Uterus (tissue), 4 donors: Measurements from ENCODE around the gene DCUN1D2. TPM values are rescaled to one million over a fixed set of nuclear protein-coding genes. Genes with fewer than 3 reads are reported as not detected.

Source experiments
- DNase-seq, 2 donors: peaks; one replicate each; pipeline ENCODE4 v3.0.0-alpha.2; 2019 to 2020
- H3K27ac ChIP-seq, 2 donors: fragments of 200-600 bp; sonication (generic); 1 replicate in 1 of 2; 2 replicates in 1 of 2; pipeline ENCODE4 v1.5.1; 2016 to 2018
- H3K27me3 ChIP-seq, 2 donors: fragments of 200-600 bp; sonication (generic); one replicate each; pipeline ENCODE4 v1.5.1; 2018 to 2019; ENCODE audit warnings: control low read depth in 1 of 2
- H3K36me3 ChIP-seq, 2 donors: fragments of 200-600 bp; sonication (generic); one replicate each; pipeline ENCODE4 v1.5.1; 2019; ENCODE audit warnings: control low read depth in 1 of 2
- H3K4me1 ChIP-seq, 2 donors: fragments of 200-600 bp; sonication (generic); one replicate each; pipeline ENCODE4 v1.5.1; 2018 to 2019; ENCODE audit warnings: control low read depth in 1 of 2
- H3K4me3 ChIP-seq, 2 donors: fragments of 200-600 bp; sonication (generic); 1 replicate in 1 of 2; 2 replicates in 1 of 2; pipeline ENCODE4 v1.5.1; 2018 to 2019; ENCODE audit warnings: mild to moderate bottlenecking in 1 of 2
- H3K9me3 ChIP-seq, 2 donors: fragments of 200-600 bp; sonication (generic); one replicate each; pipeline ENCODE4 v1.5.1; 2019; ENCODE audit warnings: control low read depth in 1 of 2
- CTCF ChIP-seq, 4 experiments: fragments of 200-600 bp in 2 of 4; fragments of 450-650 bp in 2 of 4; sonication (generic) in 2 of 4; IDR thresholded peaks; one replicate each; pipeline ENCODE4 v1.5.1; 2016 to 2019; ENCODE audit warnings: antibody characterized with exemption in 4 of 4, mild to moderate bottlenecking in 2 of 4, moderate library complexity in 1 of 4
- POLR2A ChIP-seq, 2 donors: fragments of 450-650 bp; IDR thresholded peaks; one replicate each; pipeline ENCODE4 v1.6.1; 2016; ENCODE audit warnings: antibody characterized with exemption in 2 of 2, mild to moderate bottlenecking in 1 of 2, moderate library complexity in 1 of 2
- intact Hi-C: fragments of 100-400 bp; cut with DNase I; formaldehyde crosslinking; loops from one replicate; pipeline ENCODE4 v1.15.1; 2023; ENCODE audit warnings: low total_unique reads
- total RNA-seq, 4 donors: library from RNA; depleted of rRNA in 3 of 4; stranded (reverse); fragments of >200 nt in 3 of 4; gene quantifications; one replicate each; pipeline versions ENCODE4 v1.1.0 to v1.2.4, GENCODE V29; 2014 to 2023
- donor health status: DM: yes; HTN: yes; CAD: no.

DCUN1D2 gene
- total RNA-seq, 4 donors from 2014 or later, result 7.7 to 68.2 (median 29.3) TPM

- TF ChIP-seq CTCF (IDR thresholded peaks at IDR 0.05) (no peak), POLR2A (IDR thresholded peaks at IDR 0.05) (no peak)
- Histone ChIP-seq H3K4me1 (no peaks in the 10 kb centered on the region), H3K4me3 (no peak overlapping the region), H3K36me3 (no peaks in the 10 kb centered on the region), H3K27ac (no peak overlapping the region), H3K9me3 (no peaks in the 10 kb centered on the region), H3K27me3 (no peaks in the 10 kb centered on the region)
- intact Hi-C loops, result no loop called here
- DNase-seq, result no peak
Observed at GRCh38 chr13:113430378-113431110, 60.0 kb downstream of the DCUN1D2 start.

DNA sequence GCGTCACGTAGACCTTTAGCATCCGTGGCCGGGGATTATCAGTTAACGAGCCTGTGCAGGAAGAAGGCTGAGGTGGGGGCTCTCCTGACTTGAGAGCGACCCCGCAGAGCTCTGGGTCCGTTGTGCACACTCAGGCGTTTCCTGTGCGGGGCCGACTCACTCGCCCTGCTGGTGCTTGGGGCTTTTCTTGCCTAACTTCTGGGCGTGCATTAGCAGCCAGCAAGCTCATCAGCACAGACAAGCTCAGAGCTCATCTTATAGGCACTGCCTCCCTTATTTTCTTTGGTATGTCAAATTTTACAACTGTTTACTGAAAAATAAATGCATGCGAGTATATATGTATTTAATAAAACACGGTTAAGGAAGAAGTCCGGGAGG, 60.9 kb downstream of the DCUN1D2 start:
- intact Hi-C loops, result no loop called here
- H3K4me1 ChIP-seq, result no peaks in the 10 kb centered on the region
- H3K36me3 ChIP-seq, result no peaks in the 10 kb centered on the region
- no peaks in the 10 kb centered on the region for H3K9me3 ChIP-seq
- no peak for TF ChIP-seq POLR2A (IDR thresholded peaks at IDR 0.05)
- TF ChIP-seq CTCF (IDR thresholded peaks at IDR 0.05), result no peak
- no peak overlapping the region for H3K27ac ChIP-seq
- no peak overlapping the region for H3K4me3 ChIP-seq
- no peaks in the 10 kb centered on the region for H3K27me3 ChIP-seq
- no peak for DNase-seq

DNA sequence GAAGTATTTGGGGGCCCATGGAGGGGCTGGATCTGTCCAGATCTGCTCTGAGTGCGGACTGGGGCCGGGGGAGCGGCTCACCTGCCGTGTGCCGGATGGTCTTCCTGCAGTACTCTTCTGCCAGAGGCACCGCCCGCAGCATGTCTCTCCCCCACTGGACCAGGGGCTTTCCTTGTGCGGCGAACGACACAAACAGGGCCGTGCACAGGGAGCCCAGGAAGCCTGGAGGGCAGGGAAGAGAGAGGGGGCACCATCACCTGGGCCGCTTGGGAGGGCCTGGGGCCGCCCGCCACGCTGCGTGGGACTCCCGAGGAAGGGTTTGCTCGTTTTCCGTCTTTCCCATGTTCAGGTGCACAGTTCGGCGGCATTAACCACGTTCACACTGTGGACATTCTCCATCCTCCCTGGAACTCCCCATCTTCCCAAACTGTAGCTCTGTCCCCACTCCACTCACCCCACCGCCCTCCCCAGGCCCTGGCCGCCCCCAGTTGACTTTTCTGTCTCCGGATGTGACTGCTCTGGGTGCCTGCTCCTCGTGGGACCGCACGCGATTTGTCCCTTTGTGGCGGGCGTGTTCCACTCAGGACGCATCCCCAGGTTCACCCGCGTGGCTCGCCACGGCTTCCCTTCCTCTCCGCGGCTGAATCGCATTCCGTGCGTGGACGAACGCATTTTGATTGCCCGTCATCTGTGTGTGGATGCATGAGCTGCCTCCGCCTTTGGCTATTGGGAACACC, 61.5 kb downstream of the DCUN1D2 start:
- intact Hi-C loops, result no loop called here
- no peak overlapping the region for H3K4me3 ChIP-seq
- no peaks in the 10 kb centered on the region for H3K27me3 ChIP-seq
- DNase-seq, result no peak
- no peak for TF ChIP-seq CTCF (IDR thresholded peaks at IDR 0.05)
- TF ChIP-seq POLR2A (IDR thresholded peaks at IDR 0.05), result no peak
- H3K9me3 ChIP-seq, result no peaks in the 10 kb centered on the region
- H3K36me3 ChIP-seq, result no peaks in the 10 kb centered on the region
- no peak overlapping the region for H3K27ac ChIP-seq
- no peaks in the 10 kb centered on the region for H3K4me1 ChIP-seq

GRCh38 chr13:113428469-113428865, 62.0 kb downstream of the DCUN1D2 start:
- TF ChIP-seq CTCF (IDR thresholded peaks at IDR 0.05), result no peak
- TF ChIP-seq POLR2A (IDR thresholded peaks at IDR 0.05), result no peak
- intact Hi-C loops, result no loop called here
- H3K27me3 ChIP-seq, result no peaks in the 10 kb centered on the region
- no peaks in the 10 kb centered on the region for H3K4me1 ChIP-seq
- H3K9me3 ChIP-seq, result no peaks in the 10 kb centered on the region
- no peak overlapping the region for H3K4me3 ChIP-seq
- no peaks in the 10 kb centered on the region for H3K36me3 ChIP-seq
- H3K27ac ChIP-seq, result no peak overlapping the region
- DNase-seq, result no peak
